ENCODE measurements around the gene TNS2. TPM values are rescaled to one million over a fixed set of nuclear protein-coding genes. Genes with fewer than 3 reads are reported as not detected.
A peak's percentile ranks its signal among the peaks of the same experiment; 100 is the strongest.

Gene TNS2
- total and polyA plus RNA-seq, 2 of the 13 experiments (the other 11 are each of a cell fraction or from before 2014, with no cell fraction given) = 8.9 to 20.4 TPM

DNA sequence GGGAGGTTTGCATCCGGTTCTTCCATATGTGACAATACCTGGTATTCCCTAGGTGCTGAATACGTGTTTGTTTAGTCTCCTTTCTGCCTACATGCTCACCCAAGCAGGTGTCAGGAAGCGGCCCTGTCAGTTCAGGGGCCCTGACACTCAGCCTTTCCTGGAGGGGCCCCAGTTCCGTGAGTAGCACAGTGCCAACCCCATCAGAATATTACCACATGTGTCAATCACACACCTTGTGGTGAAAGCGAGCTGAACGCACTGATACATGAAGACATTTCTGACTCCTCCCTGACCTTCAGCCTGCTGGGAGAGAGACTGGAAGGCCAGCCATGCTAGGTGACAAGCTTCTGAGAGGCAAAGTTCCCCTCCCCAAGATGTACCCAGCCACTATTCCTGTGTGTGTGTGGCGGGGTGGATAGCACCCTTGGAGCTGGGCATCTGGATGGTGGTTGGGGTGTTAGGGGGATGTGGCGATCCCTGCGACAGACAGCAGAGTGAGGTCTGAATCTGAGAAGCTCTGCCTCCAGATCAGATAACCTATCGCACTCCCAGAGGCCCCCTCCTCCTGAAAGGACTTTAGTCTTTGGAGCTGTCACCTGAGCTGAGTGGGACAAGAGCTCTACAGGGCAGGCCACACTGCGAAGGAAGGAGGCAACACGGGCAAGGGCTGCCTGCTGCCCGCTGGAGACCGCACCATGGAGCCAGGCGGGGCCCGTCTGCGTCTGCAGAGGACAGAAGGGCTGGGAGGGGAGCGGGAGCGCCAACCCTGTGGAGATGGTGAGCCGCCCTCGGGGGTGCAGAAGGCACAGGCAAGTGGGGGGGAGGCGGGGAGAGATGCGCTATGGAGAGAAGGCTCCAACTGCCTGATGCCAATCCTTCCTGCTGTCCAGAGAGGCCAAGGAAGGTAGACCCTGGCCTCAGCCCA is 53.3 kb downstream of the TNS2 start, which contains the start of gene SOAT2 (continued):
- TF ChIP-seq PAX8 (CRISPR knock-in tag; IDR thresholded peaks at IDR 0.05; ENCODE audit: borderline replicate concordance) = no peak
- peak; percentile 82 for TF ChIP-seq ZSCAN29 (CRISPR knock-in tag; conservative IDR thresholded peaks at IDR 0.05)
- TF ChIP-seq TBX2 (CRISPR knock-in tag; IDR thresholded peaks at IDR 0.05; ENCODE audit: borderline replicate concordance) = peak; percentile 71
- TF ChIP-seq, protein P1, sequence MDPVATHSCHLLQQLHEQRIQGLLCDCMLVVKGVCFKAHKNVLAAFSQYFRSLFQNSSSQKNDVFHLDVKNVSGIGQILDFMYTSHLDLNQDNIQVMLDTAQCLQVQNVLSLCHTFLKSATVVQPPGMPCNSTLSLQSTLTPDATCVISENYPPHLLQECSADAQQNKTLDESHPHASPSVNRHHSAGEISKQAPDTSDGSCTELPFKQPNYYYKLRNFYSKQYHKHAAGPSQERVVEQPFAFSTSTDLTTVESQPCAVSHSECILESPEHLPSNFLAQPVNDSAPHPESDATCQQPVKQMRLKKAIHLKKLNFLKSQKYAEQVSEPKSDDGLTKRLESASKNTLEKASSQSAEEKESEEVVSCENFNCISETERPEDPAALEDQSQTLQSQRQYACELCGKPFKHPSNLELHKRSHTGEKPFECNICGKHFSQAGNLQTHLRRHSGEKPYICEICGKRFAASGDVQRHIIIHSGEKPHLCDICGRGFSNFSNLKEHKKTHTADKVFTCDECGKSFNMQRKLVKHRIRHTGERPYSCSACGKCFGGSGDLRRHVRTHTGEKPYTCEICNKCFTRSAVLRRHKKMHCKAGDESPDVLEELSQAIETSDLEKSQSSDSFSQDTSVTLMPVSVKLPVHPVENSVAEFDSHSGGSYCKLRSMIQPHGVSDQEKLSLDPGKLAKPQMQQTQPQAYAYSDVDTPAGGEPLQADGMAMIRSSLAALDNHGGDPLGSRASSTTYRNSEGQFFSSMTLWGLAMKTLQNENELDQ (CRISPR knock-in tag; IDR thresholded peaks at IDR 0.05; ENCODE audit: borderline replicate concordance) = no peak
- TF ChIP-seq, protein P2, sequence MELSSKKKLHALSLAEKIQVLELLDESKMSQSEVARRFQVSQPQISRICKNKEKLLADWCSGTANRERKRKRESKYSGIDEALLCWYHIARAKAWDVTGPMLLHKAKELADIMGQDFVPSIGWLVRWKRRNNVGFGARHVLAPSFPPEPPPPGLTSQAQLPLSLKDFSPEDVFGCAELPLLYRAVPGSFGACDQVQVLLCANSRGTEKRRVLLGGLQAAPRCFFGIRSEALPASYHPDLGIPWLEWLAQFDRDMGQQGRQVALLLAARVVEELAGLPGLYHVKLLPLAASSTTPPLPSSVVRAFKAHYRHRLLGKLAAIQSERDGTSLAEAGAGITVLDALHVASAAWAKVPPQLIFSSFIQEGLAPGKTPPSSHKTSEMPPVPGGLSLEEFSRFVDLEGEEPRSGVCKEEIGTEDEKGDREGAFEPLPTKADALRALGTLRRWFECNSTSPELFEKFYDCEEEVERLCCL (CRISPR knock-in tag; IDR thresholded peaks at IDR 0.05; ENCODE audit: borderline replicate concordance) = no peak
- TF ChIP-seq, protein P3, sequence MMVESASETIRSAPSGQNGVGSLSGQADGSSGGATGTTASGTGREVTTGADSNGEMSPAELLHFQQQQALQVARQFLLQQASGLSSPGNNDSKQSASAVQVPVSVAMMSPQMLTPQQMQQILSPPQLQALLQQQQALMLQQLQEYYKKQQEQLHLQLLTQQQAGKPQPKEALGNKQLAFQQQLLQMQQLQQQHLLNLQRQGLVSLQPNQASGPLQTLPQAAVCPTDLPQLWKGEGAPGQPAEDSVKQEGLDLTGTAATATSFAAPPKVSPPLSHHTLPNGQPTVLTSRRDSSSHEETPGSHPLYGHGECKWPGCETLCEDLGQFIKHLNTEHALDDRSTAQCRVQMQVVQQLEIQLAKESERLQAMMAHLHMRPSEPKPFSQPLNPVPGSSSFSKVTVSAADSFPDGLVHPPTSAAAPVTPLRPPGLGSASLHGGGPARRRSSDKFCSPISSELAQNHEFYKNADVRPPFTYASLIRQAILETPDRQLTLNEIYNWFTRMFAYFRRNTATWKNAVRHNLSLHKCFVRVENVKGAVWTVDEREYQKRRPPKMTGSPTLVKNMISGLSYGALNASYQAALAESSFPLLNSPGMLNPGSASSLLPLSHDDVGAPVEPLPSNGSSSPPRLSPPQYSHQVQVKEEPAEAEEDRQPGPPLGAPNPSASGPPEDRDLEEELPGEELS (CRISPR knock-in tag; IDR thresholded peaks at IDR 0.05) = peak; percentile 32; the same call in 1 of the 2 replicates
- TF ChIP-seq POLR2A (IDR thresholded peaks at IDR 0.05; ENCODE audit: insufficient read depth in 1 of 2, low read depth in 2 of 2, low read length in 2 of 2) = peak in 1 of 2 experiments; percentile 23; a peak in 1 of 4 replicates
- peak; percentile 95 for TF ChIP-seq HNF4A (CRISPR knock-in tag; IDR thresholded peaks at IDR 0.05)
- TF ChIP-seq SIX4 (CRISPR knock-in tag; IDR thresholded peaks at IDR 0.05) = peak; percentile 89
- TF ChIP-seq U2AF1 (optimal IDR thresholded peaks at IDR 0.05; ENCODE audit: low read depth, low read length) = peak; percentile 41
- TF ChIP-seq, protein P4, sequence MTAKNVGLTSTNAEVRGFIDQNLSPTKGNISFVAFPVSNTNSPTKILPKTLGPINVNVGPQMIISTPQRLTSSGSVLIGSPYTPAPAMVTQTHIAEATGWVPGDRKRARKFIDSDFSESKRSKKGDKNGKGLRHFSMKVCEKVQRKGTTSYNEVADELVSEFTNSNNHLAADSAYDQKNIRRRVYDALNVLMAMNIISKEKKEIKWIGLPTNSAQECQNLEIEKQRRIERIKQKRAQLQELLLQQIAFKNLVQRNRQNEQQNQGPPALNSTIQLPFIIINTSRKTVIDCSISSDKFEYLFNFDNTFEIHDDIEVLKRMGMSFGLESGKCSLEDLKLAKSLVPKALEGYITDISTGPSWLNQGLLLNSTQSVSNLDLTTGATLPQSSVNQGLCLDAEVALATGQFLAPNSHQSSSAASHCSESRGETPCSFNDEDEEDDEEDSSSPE (CRISPR knock-in tag; IDR thresholded peaks at IDR 0.05) = 0 out of 2 replicates have a peak, but pooled peaks have one; percentile 4
- no peak for TF ChIP-seq ZSCAN22 (CRISPR knock-in tag; IDR thresholded peaks at IDR 0.05)
- TF ChIP-seq, protein P5, sequence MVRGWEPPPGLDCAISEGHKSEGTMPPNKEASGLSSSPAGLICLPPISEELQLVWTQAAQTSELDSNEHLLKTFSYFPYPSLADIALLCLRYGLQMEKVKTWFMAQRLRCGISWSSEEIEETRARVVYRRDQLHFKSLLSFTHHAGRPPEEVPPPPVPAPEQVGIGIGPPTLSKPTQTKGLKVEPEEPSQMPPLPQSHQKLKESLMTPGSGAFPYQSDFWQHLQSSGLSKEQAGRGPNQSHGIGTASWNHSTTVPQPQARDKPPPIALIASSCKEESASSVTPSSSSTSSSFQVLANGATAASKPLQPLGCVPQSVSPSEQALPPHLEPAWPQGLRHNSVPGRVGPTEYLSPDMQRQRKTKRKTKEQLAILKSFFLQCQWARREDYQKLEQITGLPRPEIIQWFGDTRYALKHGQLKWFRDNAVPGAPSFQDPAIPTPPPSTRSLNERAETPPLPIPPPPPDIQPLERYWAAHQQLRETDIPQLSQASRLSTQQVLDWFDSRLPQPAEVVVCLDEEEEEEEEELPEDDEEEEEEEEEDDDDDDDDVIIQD (CRISPR knock-in tag; IDR thresholded peaks at IDR 0.05; ENCODE audit: low read depth) = no peak; the same call in none of the 2 replicates
- TF ChIP-seq ZNF558 (CRISPR knock-in tag; IDR thresholded peaks at IDR 0.05; ENCODE audit: borderline replicate concordance) = no peak
- TF ChIP-seq KAT8 (CRISPR knock-in tag; IDR thresholded peaks at IDR 0.05) = peak; percentile 33; the same call in 1 of the 2 replicates
- no peak for TF ChIP-seq ZKSCAN5 (CRISPR knock-in tag; IDR thresholded peaks at IDR 0.05)
- TF ChIP-seq, protein P6, sequence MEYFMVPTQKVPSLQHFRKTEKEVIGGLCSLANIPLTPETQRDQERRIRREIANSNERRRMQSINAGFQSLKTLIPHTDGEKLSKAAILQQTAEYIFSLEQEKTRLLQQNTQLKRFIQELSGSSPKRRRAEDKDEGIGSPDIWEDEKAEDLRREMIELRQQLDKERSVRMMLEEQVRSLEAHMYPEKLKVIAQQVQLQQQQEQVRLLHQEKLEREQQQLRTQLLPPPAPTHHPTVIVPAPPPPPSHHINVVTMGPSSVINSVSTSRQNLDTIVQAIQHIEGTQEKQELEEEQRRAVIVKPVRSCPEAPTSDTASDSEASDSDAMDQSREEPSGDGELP (IDR thresholded peaks at IDR 0.05; ENCODE audit: borderline replicate concordance, low read depth) = peak; percentile 68; the same call in 1 of the 2 replicates
- no peak for TF ChIP-seq KDM5A (IDR thresholded peaks at IDR 0.05; ENCODE audit: borderline replicate concordance, low read length)
- no peak for TF ChIP-seq FOXO1 (CRISPR knock-in tag; IDR thresholded peaks at IDR 0.05)

All from HepG2 (cell line).